ENCODE results near the gene CELF1. TPM values are rescaled to one million over a fixed set of nuclear protein-coding genes. Genes with fewer than 3 reads are reported as not detected.

The CELF1 gene
- polyA plus RNA-seq, 1 of the 3 experiments (the other 2 are of a cell fraction), result 47.5 TPM

DNA sequence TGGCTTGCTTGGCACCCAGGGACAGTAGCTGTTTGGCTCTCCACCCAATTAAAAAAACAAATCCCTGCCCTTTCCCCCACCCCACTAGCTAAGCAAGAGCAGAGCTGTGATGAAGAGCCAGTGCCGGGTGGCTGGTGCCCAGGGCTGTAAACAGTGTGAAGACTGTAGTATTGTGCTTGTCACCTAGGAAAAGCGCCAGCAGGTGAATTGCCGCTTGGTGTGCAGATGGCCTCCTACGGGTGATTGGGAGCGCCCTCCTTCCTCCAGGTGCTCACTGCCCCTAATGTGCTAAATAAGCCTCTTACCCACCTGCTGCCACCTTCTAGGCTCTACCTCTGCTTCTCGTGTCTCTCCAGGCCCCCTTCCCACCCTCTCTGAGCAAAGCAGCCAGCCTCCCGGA is 85.6 kb downstream of the CELF1 start:
- TF ChIP-seq EZH2phosphoT487 (IDR thresholded peaks at IDR 0.05; ENCODE audit: borderline replicate concordance, low read depth), result no peak
- TF ChIP-seq SIN3A (IDR thresholded peaks at IDR 0.05; ENCODE audit: borderline replicate concordance, low read depth, low read length), result no peak
- no peak for TF ChIP-seq RAD21 (IDR thresholded peaks at IDR 0.05; ENCODE audit: low read length)
- TF ChIP-seq, protein P1, sequence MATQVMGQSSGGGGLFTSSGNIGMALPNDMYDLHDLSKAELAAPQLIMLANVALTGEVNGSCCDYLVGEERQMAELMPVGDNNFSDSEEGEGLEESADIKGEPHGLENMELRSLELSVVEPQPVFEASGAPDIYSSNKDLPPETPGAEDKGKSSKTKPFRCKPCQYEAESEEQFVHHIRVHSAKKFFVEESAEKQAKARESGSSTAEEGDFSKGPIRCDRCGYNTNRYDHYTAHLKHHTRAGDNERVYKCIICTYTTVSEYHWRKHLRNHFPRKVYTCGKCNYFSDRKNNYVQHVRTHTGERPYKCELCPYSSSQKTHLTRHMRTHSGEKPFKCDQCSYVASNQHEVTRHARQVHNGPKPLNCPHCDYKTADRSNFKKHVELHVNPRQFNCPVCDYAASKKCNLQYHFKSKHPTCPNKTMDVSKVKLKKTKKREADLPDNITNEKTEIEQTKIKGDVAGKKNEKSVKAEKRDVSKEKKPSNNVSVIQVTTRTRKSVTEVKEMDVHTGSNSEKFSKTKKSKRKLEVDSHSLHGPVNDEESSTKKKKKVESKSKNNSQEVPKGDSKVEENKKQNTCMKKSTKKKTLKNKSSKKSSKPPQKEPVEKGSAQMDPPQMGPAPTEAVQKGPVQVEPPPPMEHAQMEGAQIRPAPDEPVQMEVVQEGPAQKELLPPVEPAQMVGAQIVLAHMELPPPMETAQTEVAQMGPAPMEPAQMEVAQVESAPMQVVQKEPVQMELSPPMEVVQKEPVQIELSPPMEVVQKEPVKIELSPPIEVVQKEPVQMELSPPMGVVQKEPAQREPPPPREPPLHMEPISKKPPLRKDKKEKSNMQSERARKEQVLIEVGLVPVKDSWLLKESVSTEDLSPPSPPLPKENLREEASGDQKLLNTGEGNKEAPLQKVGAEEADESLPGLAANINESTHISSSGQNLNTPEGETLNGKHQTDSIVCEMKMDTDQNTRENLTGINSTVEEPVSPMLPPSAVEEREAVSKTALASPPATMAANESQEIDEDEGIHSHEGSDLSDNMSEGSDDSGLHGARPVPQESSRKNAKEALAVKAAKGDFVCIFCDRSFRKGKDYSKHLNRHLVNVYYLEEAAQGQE (IDR thresholded peaks at IDR 0.05; ENCODE audit: low read depth, low read length), result no peak
- no peak for TF ChIP-seq FOXM1 (IDR thresholded peaks at IDR 0.05; ENCODE audit: low read depth)
- TF ChIP-seq GATA2 (CRISPR knock-in tag; IDR thresholded peaks at IDR 0.05), result no peak
- TF ChIP-seq JUND (IDR thresholded peaks at IDR 0.05), result no peak
- TF ChIP-seq, protein P2, sequence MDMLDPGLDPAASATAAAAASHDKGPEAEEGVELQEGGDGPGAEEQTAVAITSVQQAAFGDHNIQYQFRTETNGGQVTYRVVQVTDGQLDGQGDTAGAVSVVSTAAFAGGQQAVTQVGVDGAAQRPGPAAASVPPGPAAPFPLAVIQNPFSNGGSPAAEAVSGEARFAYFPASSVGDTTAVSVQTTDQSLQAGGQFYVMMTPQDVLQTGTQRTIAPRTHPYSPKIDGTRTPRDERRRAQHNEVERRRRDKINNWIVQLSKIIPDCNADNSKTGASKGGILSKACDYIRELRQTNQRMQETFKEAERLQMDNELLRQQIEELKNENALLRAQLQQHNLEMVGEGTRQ (IDR thresholded peaks at IDR 0.05; ENCODE audit: borderline replicate concordance, low read depth, low read length), result no peak
- TF ChIP-seq, protein P3, sequence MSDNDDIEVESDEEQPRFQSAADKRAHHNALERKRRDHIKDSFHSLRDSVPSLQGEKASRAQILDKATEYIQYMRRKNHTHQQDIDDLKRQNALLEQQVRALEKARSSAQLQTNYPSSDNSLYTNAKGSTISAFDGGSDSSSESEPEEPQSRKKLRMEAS (IDR thresholded peaks at IDR 0.05; ENCODE audit: low read depth), result no peak
- no peak for TF ChIP-seq RFX5 (IDR thresholded peaks at IDR 0.05; ENCODE audit: low read length)
- TF ChIP-seq, protein P4, sequence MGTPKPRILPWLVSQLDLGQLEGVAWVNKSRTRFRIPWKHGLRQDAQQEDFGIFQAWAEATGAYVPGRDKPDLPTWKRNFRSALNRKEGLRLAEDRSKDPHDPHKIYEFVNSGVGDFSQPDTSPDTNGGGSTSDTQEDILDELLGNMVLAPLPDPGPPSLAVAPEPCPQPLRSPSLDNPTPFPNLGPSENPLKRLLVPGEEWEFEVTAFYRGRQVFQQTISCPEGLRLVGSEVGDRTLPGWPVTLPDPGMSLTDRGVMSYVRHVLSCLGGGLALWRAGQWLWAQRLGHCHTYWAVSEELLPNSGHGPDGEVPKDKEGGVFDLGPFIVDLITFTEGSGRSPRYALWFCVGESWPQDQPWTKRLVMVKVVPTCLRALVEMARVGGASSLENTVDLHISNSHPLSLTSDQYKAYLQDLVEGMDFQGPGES (IDR thresholded peaks at IDR 0.05; ENCODE audit: low read depth, low read length), result no peak
- TF ChIP-seq MXI1 (IDR thresholded peaks at IDR 0.05; ENCODE audit: low read depth, low read length), result no peak
- Histone ChIP-seq H3K9me3 (no peaks in the 10 kb centered on the region), H3K36me3 (replicated peaks in 1 of 2; ENCODE audit: control insufficient read depth in 1 of 2, insufficient read depth in 2 of 2, low read length in 1 of 2) (peaks cover 58 to 66% of the 10 kb centered on the region in 2 experiments), H3K27ac (ENCODE audit: low read depth in 2 of 2, low read length in 1 of 2) (peak overlapping the region in 1 of 2 experiments; percentile 68; a peak in 2 of 4 replicates), H3K79me2 (ENCODE audit: insufficient read depth) (peaks cover 66% of the 10 kb centered on the region), H2AFZ (ENCODE audit: low read depth) (no peak overlapping the region), H3K4me2 (0 out of 2 replicates have a peak overlapping the region, but pooled peaks have one; percentile 15), H3K4me3 (ENCODE audit: low read depth in 2 of 2, low read length in 1 of 2) (no peak overlapping the region), H3K4me1 (ENCODE audit: control insufficient read depth in 1 of 2, insufficient read depth in 2 of 2, low read depth in 1 of 2, low read length in 1 of 2) (peaks cover 19 to 25% of the 10 kb centered on the region in 2 experiments; a peak in 3 of 4 replicates), H3K27me3 (ENCODE audit: insufficient read depth) (no peaks in the 10 kb centered on the region), H3K9me2 (no peaks in the 10 kb centered on the region), H3K9ac (no peak overlapping the region), H3F3A (replicated peaks; ENCODE audit: insufficient read depth) (peaks cover 11% of the 10 kb centered on the region), H4K20me1 (ENCODE audit: insufficient read depth) (peaks cover 36% of the 10 kb centered on the region)
- WGBS (ENCODE audit: low lambda C conversion rate), result 92% methylated on average over 7 of the region's 7 CpGs
- ChIA-PET CTCF (no interaction called here), POLR2A (no interaction called here)
- no peak for DNase-seq
